K562 (cell line): ENCODE measurements around the gene TMCC1. TPM values are rescaled to one million over a fixed set of nuclear protein-coding genes. Genes with fewer than 3 reads are reported as not detected.

Source experiments
- ATAC-seq: fragments of 200-7000 bp; cut with Tn5 transposase; 3 replicates; pipeline ENCODE4 v1.9.1; 2020; ENCODE audit warnings: moderate library complexity
- BruUV-seq: library from RNA; stranded (reverse); fragments of 400-500 nt; replicated peaks from 2 replicates; lab custom pipeline; 2021; lab: Mats Ljungman, UMichigan
- CTCF ChIA-PET: fragments of 300-600 bp; formaldehyde crosslinking; extraction: SDS; loops from one replicate; lab custom pipeline; 2021; ENCODE audit warnings: low intra/inter-chr PET ratio; lab: Yijun Ruan, JAX
- POLR2A ChIA-PET: fragments of 300-600, 350-650 bp; sonication (Branson Sonifier 250); formaldehyde crosslinking; extraction: SDS; loops from one replicate; lab custom pipeline; 2021; ENCODE audit warnings: antibody characterized with exemption, inconsistent platforms; lab: Yijun Ruan, JAX
- DNase-seq, 4 experiments: peaks; one replicate each; pipeline versions ENCODE4 v3.0.0 to v3.0.0-alpha.2; 2011 to 2018; ENCODE audit warnings: low spot score in 3 of 4, mixed read lengths in 3 of 4; ENCODE audit errors: extremely low read depth in 1 of 4
- FAIRE-seq: peaks from 2 replicates; lab custom pipeline; 2011; peaks lifted over from hg19 to GRCh38; lab: Jason Lieb, UNC
- H2AFZ ChIP-seq: 2 replicates; pipeline ENCODE4 v1.6.0; 2011; ENCODE audit warnings: low read depth, low read length, control low read depth, inconsistent platforms
- H3K27ac ChIP-seq: fragments of 200-600 bp; 3 replicates; pipeline ENCODE4 v1.8.0; 2011; ENCODE audit warnings: low read depth, mild to moderate bottlenecking, control low read depth, inconsistent platforms, low read length, moderate library complexity, mixed read lengths; ENCODE audit errors: extremely low read depth
- H3K27me3 ChIP-seq, 2 experiments: fragments of 300-600 bp in 1 of 2; 2 replicates in 1 of 2; 3 replicates in 1 of 2; pipeline versions ENCODE4 v1.6.0 to v1.8.0; 2011; ENCODE audit warnings: inconsistent platforms in 2 of 2, low read length in 2 of 2, mild to moderate bottlenecking in 1 of 2, mixed read lengths in 1 of 2, moderate library complexity in 1 of 2; ENCODE audit not compliant: control insufficient read depth in 2 of 2, insufficient read depth in 2 of 2
- H3K36me3 ChIP-seq: fragments of 300-600 bp; 3 replicates; pipeline ENCODE4 v1.8.0; 2011; ENCODE audit warnings: mild to moderate bottlenecking, low read length, inconsistent platforms; ENCODE audit not compliant: control insufficient read depth, insufficient read depth
- H3K4me1 ChIP-seq, 2 experiments: fragments of 200-600 bp in 1 of 2; replicated peaks in 1 of 2; 2 replicates in 1 of 2; 3 replicates in 1 of 2; pipeline versions ENCODE4 v1.5.1 to v1.8.0; 2011; ENCODE audit warnings: inconsistent platforms in 2 of 2, low read length in 2 of 2, mild to moderate bottlenecking in 1 of 2, mixed read lengths in 1 of 2, moderate library complexity in 1 of 2; ENCODE audit not compliant: control insufficient read depth in 2 of 2, insufficient read depth in 2 of 2
- H3K4me2 ChIP-seq: 2 replicates; pipeline ENCODE4 v1.6.1; 2011; ENCODE audit warnings: low read length, control low read depth, inconsistent platforms, mixed read lengths; ENCODE audit not compliant: insufficient read depth
- H3K4me3 ChIP-seq: fragments of 200-600 bp; sonication (generic), shearing (Covaris generic); 2 replicates; pipeline ENCODE4 v1.5.1; 2016; ENCODE audit warnings: control low read depth, inconsistent platforms
- H3K79me2 ChIP-seq: fragments of 200-600 bp; 3 replicates; pipeline ENCODE4 v1.8.0; 2011; ENCODE audit warnings: low read length, inconsistent platforms; ENCODE audit not compliant: control insufficient read depth, insufficient read depth
- H3K9ac ChIP-seq, 2 experiments: 2 replicates each; pipeline versions ENCODE4 v1.6.0 to v1.6.1; 2011; ENCODE audit warnings: low read depth in 2 of 2, low read length in 2 of 2, control low read depth in 1 of 2, inconsistent platforms in 1 of 2, mild to moderate bottlenecking in 1 of 2, mixed read lengths in 1 of 2; ENCODE audit not compliant: insufficient read depth in 1 of 2
- H3K9me1 ChIP-seq: one replicate; pipeline ENCODE4 v1.6.0; 2011; ENCODE audit warnings: inconsistent platforms, mild to moderate bottlenecking, low read length, moderate library complexity; ENCODE audit not compliant: control insufficient read depth, insufficient read depth
- H3K9me3 ChIP-seq: replicated peaks from 2 replicates; pipeline ENCODE4 v1.5.1; 2011; ENCODE audit warnings: low read depth, low read length, inconsistent platforms; ENCODE audit not compliant: control insufficient read depth, insufficient read depth
- H4K20me1 ChIP-seq: replicated peaks from 2 replicates; pipeline ENCODE4 v1.6.1; 2011; ENCODE audit warnings: low read length, inconsistent platforms, mixed read lengths; ENCODE audit not compliant: control insufficient read depth, insufficient read depth
- C11orf30 ChIP-seq: fragments of 450-650 bp; IDR thresholded peaks from 2 replicates; pipeline ENCODE4 v1.6.1; 2016; ENCODE audit warnings: low read depth, mild to moderate bottlenecking
- HDAC2 ChIP-seq: fragments of 450-650 bp; IDR thresholded peaks from 2 replicates; pipeline ENCODE4 v1.6.1; 2016; ENCODE audit warnings: mild to moderate bottlenecking
- KLF13 ChIP-seq: fragments of 450-650 bp; IDR thresholded peaks from 2 replicates; pipeline ENCODE4 v1.6.1; 2016; ENCODE audit warnings: missing genetic modification characterization, low read depth, mild to moderate bottlenecking, missing compliant biosample characterization, moderate library complexity, borderline replicate concordance
- NRF1 ChIP-seq, 2 experiments: fragments of 450-650 bp; IDR thresholded peaks in 1 of 2; conservative IDR thresholded peaks in 1 of 2; 2 replicates each; pipeline ENCODE4 v1.6.1; 2014; ENCODE audit warnings: mild to moderate bottlenecking in 2 of 2
- RB1 ChIP-seq: fragments of 450-650 bp; IDR thresholded peaks from 2 replicates; pipeline ENCODE4 v1.6.1; 2017; ENCODE audit warnings: low read depth, mild to moderate bottlenecking
- RFX1 ChIP-seq: fragments of 450-650 bp; IDR thresholded peaks from 2 replicates; pipeline ENCODE4 v1.6.1; 2016; ENCODE audit warnings: mild to moderate bottlenecking, moderate library complexity
- SNRNP70 ChIP-seq: fragments of 200-400 bp; formaldehyde crosslinking; optimal IDR thresholded peaks from 2 replicates; pipeline ENCODE3; 2017; ENCODE audit warnings: low read depth, low read length
- ZNF165 ChIP-seq: fragments of 250-450 bp; sonication (Bioruptor Pico); IDR thresholded peaks from 2 replicates; pipeline ENCODE4 v1.4.0; 2020; ENCODE audit warnings: borderline replicate concordance
- ZNF217 ChIP-seq: sonication (generic); formaldehyde crosslinking; IDR thresholded peaks from 2 replicates; pipeline ENCODE4 v1.8.0; 2022; ENCODE audit warnings: mild to moderate bottlenecking, missing genetic modification reagents
- WGBS: fragments of 100-300 bp; shearing (Covaris generic); methylation state at CpG from one replicate; pipeline ENCODE4 v1.1.6; 2016; ENCODE audit warnings: low coverage, mixed read lengths; ENCODE audit not compliant: insufficient coverage; ENCODE audit errors: missing lambda C conversion rate; 5-methylcytosine and 5-hydroxymethylcytosine counted together
- in situ Hi-C: fragments of 300-500 bp; cut with MboI; formaldehyde crosslinking; loops from 4 replicates; pipeline ENCODE4 v1.15.0; 2018; ENCODE audit warnings: inconsistent platforms, mixed read lengths
- intact Hi-C: fragments of 100-400 bp; cut with micrococcal nuclease; formaldehyde crosslinking; loops from 2 replicates; pipeline ENCODE4 v1.14.2; 2022
- polyA plus RNA-seq, 8 experiments: library from polyadenylated mRNA; depleted of rRNA in 4 of 8; stranded (reverse) in 5 of 8; unstranded in 3 of 8; fragments of >200 nt; fragmentation: Nextera tagmentation in 2 of 8; fragmentation: Illumina TruSeq in 1 of 8; extraction: Ambion mirVana in 2 of 8; extraction: Trizol in 1 of 8; gene quantifications; 2 replicates each; pipeline versions ENCODE4 v1.2.1 to v1.2.3, GENCODE V29; 2011 to 2014; ENCODE audit warnings: inconsistent platforms in 1 of 8, missing spikeins in 1 of 8
- total RNA-seq, 7 experiments: library from RNA; depleted of rRNA in 6 of 7; stranded (reverse); fragments of >200 nt in 6 of 7; fragmentation: Illumina TruSeq in 2 of 7; extraction: Trizol in 2 of 7; gene quantifications; 2 replicates each; pipeline versions ENCODE4 v1.2.1 to v1.2.3, GENCODE V29; 2011 to 2021; ENCODE audit warnings: low replicate concordance in 1 of 7
- TF ChIP-seq, protein P1 (sequence below): fragments of 450-650 bp; IDR thresholded peaks from 2 replicates; pipeline ENCODE4 v1.6.1; 2016; ENCODE audit warnings: mild to moderate bottlenecking, moderate library complexity

TMCC1 gene
- total and polyA plus RNA-seq, 9 of the 15 experiments (the other 6 are each of a cell fraction or from before 2014, with no cell fraction given): 0.89 to 8.7 (median 4.0) TPM

DNA sequence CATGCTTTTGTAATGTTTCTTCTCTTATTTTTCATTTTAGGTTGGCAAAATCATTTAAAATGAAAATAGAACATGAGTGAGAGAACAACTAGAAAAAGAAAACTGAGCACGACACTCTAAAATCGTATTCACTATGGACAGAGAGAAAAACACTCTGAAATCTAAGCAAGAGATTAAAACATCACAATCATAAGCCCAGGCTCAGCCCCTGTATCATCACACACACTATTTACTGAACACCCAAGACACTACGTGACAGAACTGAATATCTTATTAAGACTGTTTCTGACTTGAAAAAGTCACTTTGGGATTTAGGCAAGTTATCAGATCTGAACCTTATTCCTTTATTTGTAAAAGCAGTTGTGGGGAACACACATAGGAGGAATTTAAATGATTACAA, 204.5 kb downstream of the TMCC1 start:
- no peak for ATAC-seq
- Histone ChIP-seq H3K4me1 (peaks cover 0 to 7% of the 10 kb centered on the region in 2 experiments; a peak in 3 of 5 replicates), H2AFZ (no peak overlapping the region), H3K4me2 (no peak overlapping the region), H3K79me2 (no peaks in the 10 kb centered on the region), H3K4me3 (no peak overlapping the region), H3K27ac (no peak overlapping the region), H3K27me3 (no peaks in the 10 kb centered on the region), H4K20me1 (no peaks in the 10 kb centered on the region), H3K9ac (no peak overlapping the region), H3K9me1 (no peaks in the 10 kb centered on the region), H3K36me3 (no peaks in the 10 kb centered on the region), H3K9me3 (no peaks in the 10 kb centered on the region)
- FAIRE-seq: no peak
- intact Hi-C loops (no loop called here), in situ Hi-C loops (no loop called here)
- DNase-seq: no peak
- CTCF ChIA-PET: no interaction called here
- POLR2A ChIA-PET: no interaction called here
- 22% methylated on average over 3 of the region's 3 CpGs for WGBS
- no TSS peak for BruUV-seq
- TF ChIP-seq RB1: no peak
- TF ChIP-seq ZNF165 (CRISPR knock-in tag): no peak
- TF ChIP-seq, protein P1, sequence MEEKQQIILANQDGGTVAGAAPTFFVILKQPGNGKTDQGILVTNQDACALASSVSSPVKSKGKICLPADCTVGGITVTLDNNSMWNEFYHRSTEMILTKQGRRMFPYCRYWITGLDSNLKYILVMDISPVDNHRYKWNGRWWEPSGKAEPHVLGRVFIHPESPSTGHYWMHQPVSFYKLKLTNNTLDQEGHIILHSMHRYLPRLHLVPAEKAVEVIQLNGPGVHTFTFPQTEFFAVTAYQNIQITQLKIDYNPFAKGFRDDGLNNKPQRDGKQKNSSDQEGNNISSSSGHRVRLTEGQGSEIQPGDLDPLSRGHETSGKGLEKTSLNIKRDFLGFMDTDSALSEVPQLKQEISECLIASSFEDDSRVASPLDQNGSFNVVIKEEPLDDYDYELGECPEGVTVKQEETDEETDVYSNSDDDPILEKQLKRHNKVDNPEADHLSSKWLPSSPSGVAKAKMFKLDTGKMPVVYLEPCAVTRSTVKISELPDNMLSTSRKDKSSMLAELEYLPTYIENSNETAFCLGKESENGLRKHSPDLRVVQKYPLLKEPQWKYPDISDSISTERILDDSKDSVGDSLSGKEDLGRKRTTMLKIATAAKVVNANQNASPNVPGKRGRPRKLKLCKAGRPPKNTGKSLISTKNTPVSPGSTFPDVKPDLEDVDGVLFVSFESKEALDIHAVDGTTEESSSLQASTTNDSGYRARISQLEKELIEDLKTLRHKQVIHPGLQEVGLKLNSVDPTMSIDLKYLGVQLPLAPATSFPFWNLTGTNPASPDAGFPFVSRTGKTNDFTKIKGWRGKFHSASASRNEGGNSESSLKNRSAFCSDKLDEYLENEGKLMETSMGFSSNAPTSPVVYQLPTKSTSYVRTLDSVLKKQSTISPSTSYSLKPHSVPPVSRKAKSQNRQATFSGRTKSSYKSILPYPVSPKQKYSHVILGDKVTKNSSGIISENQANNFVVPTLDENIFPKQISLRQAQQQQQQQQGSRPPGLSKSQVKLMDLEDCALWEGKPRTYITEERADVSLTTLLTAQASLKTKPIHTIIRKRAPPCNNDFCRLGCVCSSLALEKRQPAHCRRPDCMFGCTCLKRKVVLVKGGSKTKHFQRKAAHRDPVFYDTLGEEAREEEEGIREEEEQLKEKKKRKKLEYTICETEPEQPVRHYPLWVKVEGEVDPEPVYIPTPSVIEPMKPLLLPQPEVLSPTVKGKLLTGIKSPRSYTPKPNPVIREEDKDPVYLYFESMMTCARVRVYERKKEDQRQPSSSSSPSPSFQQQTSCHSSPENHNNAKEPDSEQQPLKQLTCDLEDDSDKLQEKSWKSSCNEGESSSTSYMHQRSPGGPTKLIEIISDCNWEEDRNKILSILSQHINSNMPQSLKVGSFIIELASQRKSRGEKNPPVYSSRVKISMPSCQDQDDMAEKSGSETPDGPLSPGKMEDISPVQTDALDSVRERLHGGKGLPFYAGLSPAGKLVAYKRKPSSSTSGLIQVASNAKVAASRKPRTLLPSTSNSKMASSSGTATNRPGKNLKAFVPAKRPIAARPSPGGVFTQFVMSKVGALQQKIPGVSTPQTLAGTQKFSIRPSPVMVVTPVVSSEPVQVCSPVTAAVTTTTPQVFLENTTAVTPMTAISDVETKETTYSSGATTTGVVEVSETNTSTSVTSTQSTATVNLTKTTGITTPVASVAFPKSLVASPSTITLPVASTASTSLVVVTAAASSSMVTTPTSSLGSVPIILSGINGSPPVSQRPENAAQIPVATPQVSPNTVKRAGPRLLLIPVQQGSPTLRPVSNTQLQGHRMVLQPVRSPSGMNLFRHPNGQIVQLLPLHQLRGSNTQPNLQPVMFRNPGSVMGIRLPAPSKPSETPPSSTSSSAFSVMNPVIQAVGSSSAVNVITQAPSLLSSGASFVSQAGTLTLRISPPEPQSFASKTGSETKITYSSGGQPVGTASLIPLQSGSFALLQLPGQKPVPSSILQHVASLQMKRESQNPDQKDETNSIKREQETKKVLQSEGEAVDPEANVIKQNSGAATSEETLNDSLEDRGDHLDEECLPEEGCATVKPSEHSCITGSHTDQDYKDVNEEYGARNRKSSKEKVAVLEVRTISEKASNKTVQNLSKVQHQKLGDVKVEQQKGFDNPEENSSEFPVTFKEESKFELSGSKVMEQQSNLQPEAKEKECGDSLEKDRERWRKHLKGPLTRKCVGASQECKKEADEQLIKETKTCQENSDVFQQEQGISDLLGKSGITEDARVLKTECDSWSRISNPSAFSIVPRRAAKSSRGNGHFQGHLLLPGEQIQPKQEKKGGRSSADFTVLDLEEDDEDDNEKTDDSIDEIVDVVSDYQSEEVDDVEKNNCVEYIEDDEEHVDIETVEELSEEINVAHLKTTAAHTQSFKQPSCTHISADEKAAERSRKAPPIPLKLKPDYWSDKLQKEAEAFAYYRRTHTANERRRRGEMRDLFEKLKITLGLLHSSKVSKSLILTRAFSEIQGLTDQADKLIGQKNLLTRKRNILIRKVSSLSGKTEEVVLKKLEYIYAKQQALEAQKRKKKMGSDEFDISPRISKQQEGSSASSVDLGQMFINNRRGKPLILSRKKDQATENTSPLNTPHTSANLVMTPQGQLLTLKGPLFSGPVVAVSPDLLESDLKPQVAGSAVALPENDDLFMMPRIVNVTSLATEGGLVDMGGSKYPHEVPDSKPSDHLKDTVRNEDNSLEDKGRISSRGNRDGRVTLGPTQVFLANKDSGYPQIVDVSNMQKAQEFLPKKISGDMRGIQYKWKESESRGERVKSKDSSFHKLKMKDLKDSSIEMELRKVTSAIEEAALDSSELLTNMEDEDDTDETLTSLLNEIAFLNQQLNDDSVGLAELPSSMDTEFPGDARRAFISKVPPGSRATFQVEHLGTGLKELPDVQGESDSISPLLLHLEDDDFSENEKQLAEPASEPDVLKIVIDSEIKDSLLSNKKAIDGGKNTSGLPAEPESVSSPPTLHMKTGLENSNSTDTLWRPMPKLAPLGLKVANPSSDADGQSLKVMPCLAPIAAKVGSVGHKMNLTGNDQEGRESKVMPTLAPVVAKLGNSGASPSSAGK: no peak
- TF ChIP-seq HDAC2: no peak
- TF ChIP-seq C11orf30: no peak
- TF ChIP-seq NRF1 (conservative IDR thresholded peaks at IDR 0.05 in 1 of 2, IDR thresholded peaks at IDR 0.05 in 1 of 2): no peak
- no peak for TF ChIP-seq ZNF217 (CRISPR knock-in tag)
- TF ChIP-seq RFX1: no peak
- TF ChIP-seq KLF13 (tag): no peak
- TF ChIP-seq SNRNP70: no peak
